ENCODE results near the gene FRS3.

- TF ChIP-seq CTCF (IDR thresholded peaks at IDR 0.05; ENCODE audit: control extremely low read depth in 1 of 3, insufficient read depth in 1 of 3, low read depth in 1 of 3, low read length in 3 of 3) (no peak), KDM1A (IDR thresholded peaks at IDR 0.05; ENCODE audit: borderline replicate concordance, low read length) (no peak), EP300 (IDR thresholded peaks at IDR 0.05; ENCODE audit: borderline replicate concordance in 1 of 2, low read depth in 2 of 2, low read length in 2 of 2) (no peak)
Observed at GRCh38 chr6:41731561-41732086, 48.1 kb downstream of the FRS3 start.
